NCI-H1694 treated with DMSO at 0.1 percent for 48 hours (cell line): Measurements from ENCODE around the gene GRWD1.
A peak's percentile ranks its signal among the peaks of the same experiment; 100 is the strongest.

Source experiments
- DNase-seq: peaks from one replicate; lab custom pipeline; 2025; lab: John Stamatoyannopoulos, UW

GRWD1 gene

GRCh38 chr19:48456864-48457263, 11.1 kb downstream of the GRWD1 start:
- no peak for DNase-seq

GRCh38 chr19:48458016-48458415, 12.2 kb downstream of the GRWD1 start:
- DNase-seq: no peak

- DNase-seq: no peak
Measured at GRCh38 chr19:48461651-48461981, 15.8 kb downstream of the GRWD1 start.

GRCh38 chr19:48461982-48462655, 16.3 kb downstream of the GRWD1 start:
- DNase-seq: no peak

- no peak for DNase-seq
Measured at GRCh38 chr19:48465215-48465614, 19.4 kb downstream of the GRWD1 start.

- DNase-seq: no peak
Measured at GRCh38 chr19:48466561-48467325, 21.0 kb downstream of the GRWD1 start.

GRCh38 chr19:48468772-48469288, 23.0 kb downstream of the GRWD1 start:
- DNase-seq: peak; percentile 100

- peak; percentile 32 for DNase-seq
Measured at GRCh38 chr19:48469289-48469881, 23.6 kb downstream of the GRWD1 start, which contains the start of gene CYTH2. Gene CYTH2, plus strand, starts transcription at chr19:48469369. Its CDS starts 139 bp downstream, at chr19:48469508.

GRCh38 chr19:48469934-48470680, 24.3 kb downstream of the GRWD1 start:
- no peak for DNase-seq

GRCh38 chr19:48470856-48471255, 25.1 kb downstream of the GRWD1 start:
- no peak for DNase-seq

GRCh38 chr19:48471836-48472235, 26.1 kb downstream of the GRWD1 start:
- DNase-seq: no peak

- no peak for DNase-seq
Measured at GRCh38 chr19:48473161-48473966, 27.6 kb downstream of the GRWD1 start.

- no peak for DNase-seq
Measured at GRCh38 chr19:48474084-48474592, 28.4 kb downstream of the GRWD1 start.

GRCh38 chr19:48475369-48476068, 29.7 kb downstream of the GRWD1 start:
- no peak for DNase-seq

- DNase-seq: no peak
Measured at GRCh38 chr19:48476176-48476575, 30.4 kb downstream of the GRWD1 start.

GRCh38 chr19:48477067-48477685, 31.4 kb downstream of the GRWD1 start:
- DNase-seq: no peak

- no peak for DNase-seq
Measured at GRCh38 chr19:48477698-48478338, 32.0 kb downstream of the GRWD1 start.

- DNase-seq: no peak
Measured at GRCh38 chr19:48478339-48479256, 32.8 kb downstream of the GRWD1 start.
